Activated CD8-positive, alpha-beta memory T cell treated with anti-CD3 and anti-CD28 coated beads, Interleukin-2, amount 50 U/mL, for 24 hours (primary cell): ENCODE measurements around the gene COX4I2.

ENCODE experiments used
- DNase-seq: peaks from one replicate; pipeline ENCODE4 v3.0.0-alpha.2; 2020; ENCODE audit errors: extremely low read depth

Gene COX4I2

DNA sequence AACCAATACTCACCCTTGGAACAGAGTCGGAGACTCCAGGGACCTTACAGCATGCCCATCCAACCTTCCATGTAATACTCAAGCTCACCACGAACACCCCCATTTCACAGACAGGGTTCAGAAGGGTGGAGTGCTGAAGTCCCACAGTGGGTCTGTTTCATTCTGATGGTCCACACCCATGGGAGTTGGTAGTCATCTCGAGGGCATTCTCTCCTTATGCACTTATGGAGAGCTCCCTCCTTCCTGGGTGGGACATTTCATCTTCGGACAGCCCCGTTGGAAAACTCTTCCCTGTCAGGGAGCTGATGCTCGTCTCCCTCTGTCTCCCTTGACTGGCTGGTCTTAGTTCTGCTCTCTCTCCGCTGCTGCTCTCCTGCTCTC is 38.9 kb downstream of the COX4I2 start:
- no peak for DNase-seq

DNA sequence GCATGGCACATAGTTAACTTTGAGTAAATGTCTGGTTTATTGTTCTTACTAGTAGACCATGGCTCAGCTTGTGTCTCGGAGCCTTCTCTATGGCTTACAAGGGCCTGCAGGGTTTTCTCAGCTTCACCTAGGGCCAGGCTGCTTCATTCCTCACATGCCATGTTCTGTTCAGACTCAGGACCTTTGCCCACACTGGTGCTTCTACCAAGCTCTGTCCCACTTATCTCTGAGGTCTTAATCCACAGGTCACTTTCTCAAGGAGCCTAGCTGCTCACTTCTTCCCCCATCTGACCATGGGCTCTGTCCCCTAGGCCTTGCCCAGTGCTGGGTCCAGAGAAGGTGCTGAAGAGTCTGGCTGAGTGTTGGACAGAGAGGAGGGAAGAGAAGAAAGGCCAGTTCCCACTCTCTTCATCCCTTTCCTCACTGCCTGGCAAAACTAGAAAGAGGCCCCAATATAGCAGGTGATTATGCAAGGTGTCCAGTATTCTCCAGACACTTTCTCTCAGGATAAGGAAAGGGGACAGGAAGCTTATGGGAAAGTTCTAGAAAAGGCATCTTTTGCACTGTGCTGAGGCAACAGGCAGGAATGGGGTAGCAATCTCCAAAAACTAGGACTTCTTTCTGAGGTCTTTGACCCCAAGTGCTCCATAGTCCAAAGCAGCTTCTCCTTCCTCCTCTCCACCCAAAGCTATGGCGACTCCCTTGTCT is 40.0 kb downstream of the COX4I2 start:
- no peak for DNase-seq

DNA sequence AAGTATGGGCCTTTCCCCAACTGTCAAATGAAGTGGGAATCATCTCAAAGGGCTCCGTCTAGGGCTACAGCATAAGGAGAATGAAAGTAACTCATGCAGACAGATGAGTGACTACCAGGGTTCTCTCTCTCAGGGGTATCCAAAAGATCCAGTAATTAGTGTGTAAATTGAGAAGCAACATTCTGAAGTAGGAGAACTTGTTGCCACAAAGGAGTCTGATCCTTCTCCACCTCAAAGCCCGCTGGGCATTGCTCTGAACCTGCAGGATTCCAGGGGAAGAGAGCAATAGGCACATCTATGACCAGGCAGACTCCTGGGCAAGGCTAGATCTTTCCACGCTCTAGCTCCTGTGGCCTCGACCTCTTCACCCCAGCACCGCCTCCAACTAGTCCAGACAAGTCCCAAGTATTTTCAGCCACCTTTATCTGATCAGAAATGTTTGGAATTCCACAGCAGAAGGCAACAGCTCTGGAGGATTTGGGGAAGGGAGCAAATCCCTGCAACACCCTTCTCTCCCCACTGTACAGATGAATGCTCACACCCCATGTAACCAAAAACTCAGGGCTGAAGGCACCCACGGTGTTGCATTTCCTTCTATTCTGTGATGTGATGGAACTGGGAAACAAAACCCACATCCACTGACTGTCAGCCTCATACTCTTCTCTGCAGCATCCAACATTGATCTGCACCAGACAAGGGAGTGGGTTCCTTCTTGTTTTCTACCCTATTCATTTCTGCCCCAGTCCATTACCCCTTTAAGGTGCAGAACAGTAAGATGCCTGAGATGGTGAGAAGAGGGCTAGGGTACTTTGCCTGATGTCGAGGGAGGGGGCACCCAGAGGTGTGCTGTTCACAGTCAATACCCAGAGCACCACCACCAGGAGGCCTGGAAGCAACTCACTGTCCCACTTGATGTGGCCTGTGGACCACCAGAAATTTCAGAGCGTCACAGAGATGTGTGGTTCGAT is 41.0 kb downstream of the COX4I2 start:
- no peak for DNase-seq

DNA sequence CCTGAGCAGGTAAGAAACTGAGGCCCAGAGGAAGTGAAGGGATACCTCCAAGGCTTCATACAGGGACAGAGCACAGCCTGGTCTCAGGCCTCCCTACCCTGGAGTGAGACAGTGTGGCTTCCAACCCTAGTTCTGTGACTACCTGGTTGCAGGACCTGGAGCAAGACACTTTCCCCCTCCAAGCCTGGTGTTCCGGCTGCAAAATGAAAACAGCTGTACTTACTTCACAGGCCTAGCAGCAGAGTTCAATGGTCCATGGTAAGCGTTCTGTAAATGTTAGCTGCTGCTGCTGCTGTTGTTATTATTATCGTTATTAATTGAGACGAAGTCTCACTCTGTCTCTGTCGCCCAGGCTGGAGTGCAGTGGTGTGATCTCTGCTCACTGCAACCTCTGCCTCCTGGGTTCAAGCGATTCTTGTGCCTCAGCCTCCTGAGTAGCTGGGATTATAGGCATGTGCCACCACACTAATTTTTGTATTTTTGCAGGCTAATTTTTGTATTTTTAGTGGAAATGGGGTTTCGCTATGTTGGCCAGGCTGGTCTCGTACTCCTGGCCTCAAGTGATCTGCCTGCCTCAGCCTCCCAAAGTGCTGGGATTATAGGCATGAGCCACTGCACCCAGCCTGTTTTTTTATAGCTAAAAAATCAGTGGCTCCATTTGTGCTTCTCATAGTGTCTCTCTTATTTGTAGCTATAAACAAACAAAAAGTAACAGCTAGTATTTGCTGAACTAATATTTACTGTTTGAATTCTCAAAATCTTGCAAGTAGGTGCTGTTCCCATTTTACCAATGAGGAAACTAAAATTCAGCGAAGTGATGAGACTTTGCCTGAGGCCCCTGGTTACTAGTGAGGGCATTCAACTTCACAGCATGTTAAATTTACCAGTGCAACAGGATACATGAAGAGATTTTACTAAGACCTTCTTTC is 41.9 kb downstream of the COX4I2 start:
- DNase-seq, result no peak

DNA sequence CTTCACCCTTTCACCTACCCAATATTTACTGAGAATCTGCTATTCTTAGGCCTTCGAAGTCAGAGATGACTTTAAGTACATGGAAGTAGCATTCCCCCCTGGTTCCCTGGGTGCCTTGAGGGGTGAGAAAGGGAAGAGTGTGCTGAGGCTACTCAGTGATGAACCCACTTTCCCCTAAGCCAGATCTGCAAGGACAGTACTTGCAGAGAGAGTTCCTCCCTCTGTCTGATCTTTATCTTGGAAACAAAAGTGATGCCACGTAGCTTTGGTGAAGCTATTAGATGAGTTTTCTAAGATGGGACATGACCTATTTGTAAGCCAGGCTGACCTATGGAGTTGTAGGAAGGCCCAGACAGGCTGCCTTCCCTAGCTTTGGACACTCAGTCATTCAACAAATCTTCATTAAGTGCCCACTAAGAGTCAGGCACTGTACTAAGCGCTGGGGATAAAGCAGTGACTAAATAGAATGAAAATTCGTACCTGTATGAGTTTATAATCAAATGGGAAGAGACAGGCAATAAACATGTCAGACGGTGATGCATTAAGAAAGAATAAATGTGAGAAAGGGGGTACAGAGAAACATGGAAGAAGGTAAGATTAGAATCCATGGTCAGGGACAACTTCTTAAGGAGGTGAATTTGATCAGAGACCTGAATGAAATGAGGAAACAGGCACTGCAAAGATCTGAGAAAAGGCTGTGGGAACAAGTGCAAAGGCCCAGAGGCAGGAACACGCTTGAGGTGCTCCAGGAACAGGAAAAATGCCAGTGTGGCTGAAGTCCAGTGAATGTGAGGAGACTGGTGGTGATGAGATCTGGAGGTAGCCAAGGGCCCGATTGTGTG is 42.8 kb downstream of the COX4I2 start:
- no peak for DNase-seq

DNA sequence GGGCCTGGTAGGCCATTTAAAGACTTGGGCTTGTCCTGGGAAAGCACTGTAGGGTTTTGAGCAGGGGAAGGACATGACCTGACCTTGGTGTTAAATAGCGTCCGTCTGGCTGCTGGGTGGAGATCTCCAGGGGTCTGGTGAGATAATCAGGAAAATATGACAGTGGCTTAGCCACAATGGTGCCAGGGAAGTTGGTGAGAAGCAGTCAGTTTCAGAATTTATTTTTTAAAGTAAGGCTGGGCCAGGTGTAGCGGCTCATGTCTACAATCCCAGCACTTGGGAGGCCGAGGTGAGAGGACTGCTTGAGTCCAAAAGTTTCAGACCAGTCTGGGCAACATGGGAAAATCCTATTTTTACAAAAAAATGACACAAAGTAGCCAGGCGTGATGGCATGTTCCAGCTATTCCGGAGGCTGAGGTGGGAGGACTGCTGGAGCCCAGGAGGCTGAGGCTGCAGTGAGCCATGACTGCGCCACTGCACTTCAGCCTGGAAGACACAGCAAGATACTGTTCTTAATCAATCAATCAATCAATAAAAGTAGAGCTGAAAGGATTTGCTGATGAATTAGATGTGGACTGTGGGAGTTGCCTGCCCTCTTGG is 43.5 kb downstream of the COX4I2 start:
- DNase-seq, result no peak

DNA sequence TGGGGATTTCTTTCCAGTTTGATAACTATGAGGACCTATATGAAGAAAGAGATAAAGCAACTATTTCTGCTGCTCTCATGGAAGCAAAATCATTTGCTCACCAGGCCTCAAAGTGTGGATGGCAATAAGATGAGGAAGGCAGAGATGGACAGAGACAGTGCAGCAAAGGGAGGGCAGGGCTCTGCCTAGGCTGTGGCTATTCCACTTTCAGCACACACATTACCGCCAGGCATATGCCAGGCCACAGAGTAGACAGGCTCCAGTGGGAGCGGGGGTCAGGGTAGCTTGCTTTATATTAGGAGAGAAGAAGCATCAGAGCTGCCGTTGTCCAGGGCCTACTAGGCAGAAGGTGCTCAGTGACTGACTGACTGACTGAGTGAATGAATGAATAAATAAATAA is 44.1 kb downstream of the COX4I2 start:
- no peak for DNase-seq

DNA sequence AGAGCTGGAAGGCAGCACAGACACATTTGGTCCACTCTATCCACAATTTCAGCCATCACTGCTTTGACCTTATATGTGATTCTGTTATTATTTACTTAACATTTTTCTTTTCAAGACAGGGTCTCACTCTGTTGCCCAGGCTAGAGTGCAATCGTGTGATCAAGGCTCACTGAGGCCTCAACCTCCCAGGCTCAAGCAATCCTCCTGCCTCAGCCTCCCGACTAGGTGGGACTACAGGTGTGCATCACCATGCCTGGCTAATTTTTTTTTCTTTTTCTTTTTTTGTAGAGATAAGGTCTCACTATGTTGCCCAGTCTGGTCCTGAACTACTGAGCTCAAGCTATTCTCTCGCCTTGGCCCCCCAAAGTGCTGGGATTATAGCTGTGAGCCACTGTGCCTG is 44.6 kb downstream of the COX4I2 start:
- DNase-seq, result no peak

DNA sequence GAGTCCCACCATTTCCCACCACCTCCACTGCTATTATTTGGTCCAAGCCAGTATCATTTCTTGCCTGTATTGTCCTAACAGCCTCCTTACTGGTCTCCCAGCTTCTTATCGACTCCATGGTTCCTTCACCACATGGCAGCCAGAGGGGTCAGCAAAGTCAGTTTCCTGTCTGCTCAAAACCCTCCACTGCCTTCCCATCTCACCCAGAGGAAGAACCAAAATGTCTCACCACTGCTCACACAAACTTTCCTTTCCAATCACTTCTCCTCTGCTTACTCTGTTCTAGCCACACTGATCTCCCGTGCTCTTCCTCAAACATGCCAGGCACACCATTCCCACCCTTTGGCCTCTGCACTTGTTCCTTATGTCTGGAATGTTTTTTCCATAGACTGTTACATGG is 45.2 kb downstream of the COX4I2 start:
- DNase-seq, result no peak

DNA sequence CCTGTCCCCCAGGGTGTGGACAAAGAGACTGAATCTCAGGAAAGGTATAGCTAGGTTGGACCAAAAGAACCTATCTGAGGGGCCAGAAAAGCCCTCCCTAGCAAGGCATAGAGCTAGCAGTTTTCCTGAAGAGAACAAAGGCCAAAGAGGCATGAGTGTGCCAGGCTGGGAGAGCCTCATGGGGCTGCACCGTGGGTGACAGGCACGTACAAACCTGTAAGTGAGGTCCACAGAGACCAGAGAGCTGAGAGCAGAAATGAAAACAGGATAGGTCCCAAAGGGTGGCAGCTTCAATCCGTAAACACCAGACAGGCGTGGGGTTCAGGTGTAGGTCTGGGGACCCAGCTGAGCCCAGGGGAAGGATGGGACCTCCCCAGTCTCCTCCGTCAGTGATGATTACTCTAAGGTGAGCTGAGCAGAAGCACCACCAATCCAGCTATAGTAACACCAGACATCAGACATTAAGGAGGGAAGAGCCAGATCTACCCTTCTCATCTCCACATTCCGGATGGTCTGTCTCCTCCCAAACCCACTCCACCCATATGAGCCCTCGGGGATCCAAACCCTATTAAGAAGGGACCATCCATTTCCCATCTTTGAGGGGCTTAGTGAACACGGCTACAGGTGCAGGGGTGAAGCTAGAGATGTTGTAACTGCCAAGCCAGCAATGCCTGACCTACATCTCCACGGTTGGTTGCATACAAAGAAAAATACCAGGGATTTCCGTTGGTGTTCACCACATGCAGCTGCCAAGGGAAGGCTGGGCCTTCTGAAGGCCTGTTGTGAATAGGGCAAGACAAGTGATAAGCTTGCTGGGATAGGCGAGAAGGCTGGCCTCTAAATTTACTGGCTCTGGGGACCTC is 46.7 kb downstream of the COX4I2 start:
- DNase-seq, result no peak

DNA sequence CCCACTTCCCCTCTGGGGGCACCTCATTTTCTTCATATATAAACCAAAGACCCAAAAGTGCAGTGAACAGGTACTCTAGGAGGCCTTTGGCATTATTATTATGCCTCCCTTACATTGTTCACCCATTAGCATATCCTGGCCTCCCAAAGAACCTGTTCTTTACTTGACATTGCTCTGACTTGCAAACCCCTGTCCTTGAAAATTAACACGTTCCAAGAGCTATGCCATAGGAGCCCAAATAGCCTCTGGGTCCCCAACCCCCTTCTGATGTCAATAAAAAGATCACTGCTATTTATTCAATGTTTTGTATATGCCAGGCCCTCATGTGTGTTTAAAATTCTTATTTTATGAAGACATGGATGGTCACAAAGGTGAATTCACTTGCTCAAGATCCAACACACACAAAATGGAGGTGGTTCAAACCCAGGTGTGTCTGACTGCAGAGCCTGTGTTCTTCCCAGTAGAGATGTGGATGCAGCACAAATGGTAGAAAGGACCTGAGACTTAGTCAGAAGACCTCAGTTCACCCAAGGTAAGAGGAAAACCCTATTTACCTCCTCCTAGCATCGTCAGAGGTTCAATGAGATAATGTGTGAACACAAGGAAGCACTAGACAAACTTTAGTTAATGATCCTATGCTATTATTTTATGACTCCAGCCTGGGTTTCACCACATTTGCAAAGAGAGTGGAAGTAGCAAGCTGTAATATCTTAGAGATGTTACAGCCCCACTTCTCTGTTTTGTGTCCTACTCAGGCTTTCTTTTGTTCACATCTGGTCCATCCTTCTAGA is 48.3 kb downstream of the COX4I2 start:
- no peak for DNase-seq

DNA sequence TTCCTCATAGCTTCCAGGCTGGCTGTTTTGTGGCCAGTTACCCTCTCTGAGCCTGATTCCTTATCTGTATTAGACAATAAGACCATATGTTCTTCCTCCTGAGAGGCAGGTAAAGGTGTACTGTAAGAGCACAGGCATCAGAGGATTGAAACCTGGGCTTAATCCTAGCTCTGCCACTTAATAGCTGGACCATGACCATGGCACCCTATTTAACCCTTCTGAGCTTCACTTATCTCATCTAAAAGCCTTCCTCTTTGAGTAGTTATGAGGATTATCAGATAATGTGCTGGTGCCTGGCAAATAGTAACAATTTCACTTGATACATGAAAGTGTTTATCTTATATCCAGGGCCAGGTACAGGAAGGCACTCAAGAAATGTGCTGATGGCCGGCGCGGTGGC is 50.1 kb downstream of the COX4I2 start:
- no peak for DNase-seq

DNA sequence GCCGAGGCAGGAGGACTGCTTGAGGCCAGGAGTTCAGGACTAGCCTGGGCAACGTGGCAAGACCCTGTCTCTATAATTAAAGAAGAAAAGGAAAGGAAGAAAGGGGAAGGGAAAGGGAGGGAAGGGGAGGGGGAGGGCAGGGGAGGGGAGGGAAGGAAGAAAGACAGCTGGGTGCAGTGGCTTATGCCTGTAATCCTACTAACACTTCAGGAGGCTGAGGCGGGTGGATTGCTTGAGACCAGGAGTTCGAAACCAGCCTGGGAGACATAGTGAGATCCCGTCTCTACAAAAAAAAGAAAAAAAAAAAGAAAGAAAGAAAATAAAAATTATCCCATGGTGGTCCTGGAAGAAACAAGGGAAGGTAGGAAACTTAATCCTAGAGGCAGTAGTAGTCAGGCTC is 51.4 kb downstream of the COX4I2 start:
- DNase-seq, result no peak

DNA sequence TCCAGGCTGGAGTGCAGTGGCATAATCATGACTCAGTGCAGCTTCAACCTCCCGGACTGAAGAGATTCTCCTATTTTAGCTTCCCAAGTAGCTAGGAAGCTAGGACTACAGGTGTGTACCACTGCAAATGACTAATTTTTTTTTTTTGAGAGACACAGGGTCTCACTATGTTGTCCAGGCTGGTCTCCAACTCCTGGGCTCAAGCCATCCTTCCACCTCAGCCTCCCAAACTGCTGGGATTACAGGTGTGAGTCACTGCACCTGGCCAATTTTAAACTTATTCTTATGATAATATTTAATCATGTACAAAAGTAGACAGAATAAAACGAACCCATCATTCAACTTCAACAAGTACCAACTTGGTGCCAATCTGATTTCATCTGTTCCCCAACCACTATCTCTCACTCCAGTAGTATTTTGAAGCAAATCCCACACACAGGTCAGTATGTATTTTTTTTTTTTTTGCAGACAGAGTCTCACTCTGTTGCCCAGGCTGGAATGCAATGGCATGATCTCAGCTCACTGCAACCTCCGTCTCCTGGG is 52.5 kb downstream of the COX4I2 start:
- no peak for DNase-seq

DNA sequence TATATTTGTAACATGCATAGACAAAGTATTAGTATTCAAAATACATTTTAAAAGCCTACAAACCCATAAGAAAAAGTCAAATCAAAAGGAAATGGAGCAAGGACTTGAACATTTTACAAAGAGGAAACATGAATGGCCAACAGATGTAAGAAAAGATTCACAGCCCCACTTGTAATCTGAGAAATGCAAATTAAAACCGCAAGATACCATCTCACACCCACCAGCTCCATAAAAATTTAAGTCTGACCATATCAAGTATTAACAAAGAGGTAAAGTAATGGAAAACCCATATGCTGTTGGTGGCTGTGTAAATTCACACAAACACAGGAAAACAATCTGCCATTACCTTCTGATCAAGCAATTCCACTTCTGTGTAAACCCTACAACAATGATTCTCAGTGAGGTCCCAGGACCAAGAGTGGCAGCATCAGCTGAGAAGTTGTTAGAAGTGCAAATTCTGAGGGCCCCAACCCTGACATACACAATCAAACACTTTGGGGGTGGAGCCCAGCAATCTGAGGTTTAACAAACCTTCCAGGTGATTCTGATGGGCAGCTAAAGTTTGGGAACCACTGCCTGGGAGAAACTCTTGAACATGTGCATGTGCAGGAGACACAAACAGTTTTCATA is 54.0 kb downstream of the COX4I2 start:
- DNase-seq, result no peak

DNA sequence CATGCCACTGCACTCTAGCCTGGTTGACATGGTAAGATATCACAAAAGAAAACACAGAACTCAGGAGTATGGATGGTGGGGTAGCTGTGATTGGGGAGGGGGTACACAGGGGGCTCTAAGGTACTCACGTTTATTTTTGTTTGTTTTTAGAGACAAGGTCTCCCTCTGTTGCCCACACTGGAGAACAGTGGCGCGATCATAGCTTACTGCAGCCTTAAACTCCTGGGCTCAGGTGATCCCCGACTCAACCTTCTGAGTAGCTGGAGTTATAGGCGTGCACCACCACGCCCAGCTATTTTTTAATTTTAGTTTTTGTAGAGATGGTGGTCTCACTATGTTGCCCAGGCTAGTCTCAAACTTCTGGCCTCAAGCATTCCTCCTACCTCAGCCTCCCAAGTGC is 55.7 kb downstream of the COX4I2 start:
- DNase-seq, result no peak

DNA sequence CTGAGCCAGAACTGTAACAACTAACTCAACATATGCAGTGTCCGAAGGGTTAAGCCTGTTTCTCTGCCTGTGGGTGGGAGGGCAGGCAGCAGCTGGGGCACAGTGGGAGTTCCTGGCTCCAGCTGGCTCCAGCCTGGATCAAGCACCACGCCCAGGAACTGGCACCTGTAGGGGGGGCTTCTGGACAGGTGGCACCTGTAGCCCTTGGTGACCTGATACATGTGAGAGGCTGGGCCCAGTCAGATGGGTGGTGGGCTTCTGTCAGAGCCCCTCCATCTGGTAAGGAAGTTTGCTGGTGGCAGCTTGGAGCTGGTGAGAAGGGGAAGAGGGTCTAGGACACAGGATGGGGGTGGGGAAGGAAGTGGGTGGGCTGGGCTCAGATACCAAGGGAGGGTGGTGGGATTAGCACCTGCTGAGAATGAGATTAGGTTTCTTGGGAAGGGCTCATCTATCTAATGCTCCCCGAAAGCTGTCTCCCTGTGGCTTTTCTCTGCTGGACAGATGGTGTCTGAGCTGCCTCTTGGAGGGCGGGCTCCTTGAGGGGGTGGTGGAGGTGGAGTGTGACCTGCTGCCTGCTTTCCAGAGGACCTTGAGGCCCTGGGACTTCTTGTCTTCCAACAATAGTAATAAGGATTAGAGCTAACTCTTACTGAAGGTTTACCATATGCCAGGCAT is 56.4 kb downstream of the COX4I2 start:
- DNase-seq, result no peak
